GM18520 (cell line): ENCODE results near the gene LRMDA.

ENCODE experiments used
- ATAC-seq: cut with Tn5 transposase; IDR thresholded peaks from one replicate; pipeline ENCODE4 v1.9.1; 2021; ENCODE audit not compliant: unreplicated experiment

LRMDA gene

DNA sequence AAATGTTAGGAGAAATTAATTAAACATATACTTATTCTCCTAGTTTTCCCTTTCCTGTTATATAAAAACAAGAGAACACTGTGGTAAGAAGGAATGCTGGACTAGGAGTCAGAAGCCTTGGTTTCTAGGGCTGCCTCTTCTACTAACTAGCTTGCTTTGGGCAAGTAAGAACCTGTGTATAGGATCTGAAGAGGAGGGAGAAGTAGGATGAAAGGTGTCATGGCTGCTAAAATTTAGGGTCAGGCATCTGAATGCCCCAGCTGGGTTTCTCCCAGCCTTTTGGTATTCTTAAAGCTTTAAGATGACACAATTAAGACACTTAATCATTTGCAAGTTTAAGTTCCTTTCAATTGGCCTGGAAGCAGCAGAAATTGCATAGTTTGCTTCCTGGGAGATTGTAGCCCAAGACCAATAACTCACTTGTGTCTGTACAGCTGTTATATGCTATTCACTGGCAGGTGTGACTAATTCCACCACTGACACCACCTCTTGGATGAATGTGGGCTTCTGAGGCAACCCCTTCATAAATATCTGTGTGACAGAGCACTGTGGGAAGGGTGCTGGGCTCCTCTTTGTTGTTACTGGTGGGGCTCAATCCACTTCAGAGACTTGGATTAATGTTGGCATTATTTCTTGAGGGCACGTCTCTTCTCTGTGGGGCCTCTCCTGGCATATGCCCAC lies 137.2 kb downstream of the LRMDA start:
- ATAC-seq: no peak

DNA sequence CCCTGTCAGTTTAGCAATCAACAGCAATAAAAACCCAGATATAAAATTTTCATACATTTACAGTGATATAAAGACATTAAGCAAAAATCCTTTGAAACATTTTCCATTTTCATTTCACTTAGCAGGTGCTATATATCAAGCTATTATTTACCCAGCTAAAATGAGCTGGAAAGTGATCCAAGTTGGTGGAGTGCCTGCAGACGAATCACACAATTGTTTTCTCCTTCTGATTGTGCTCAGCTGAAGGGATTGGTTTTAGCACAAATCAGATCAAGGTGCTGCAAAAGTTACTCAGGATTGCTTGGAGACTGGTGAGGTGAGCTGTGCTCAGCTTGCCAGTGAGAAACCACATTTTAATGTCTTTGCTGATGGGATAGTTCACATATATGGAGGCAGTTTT lies 138.1 kb downstream of the LRMDA start:
- ATAC-seq: no peak

- ATAC-seq: no peak
These were observed 141.1 kb downstream of the LRMDA start for GRCh38 chr10:75572478-75572877.

- ATAC-seq: no peak
These were observed 144.5 kb downstream of the LRMDA start for GRCh38 chr10:75575940-75576339.

- ATAC-seq: no peak
These were observed 150.7 kb downstream of the LRMDA start for GRCh38 chr10:75582102-75582501.

GRCh38 chr10:75585294-75585693 lies 153.9 kb downstream of the LRMDA start:
- no peak for ATAC-seq

GRCh38 chr10:75586814-75587213 lies 155.4 kb downstream of the LRMDA start:
- no peak for ATAC-seq

DNA sequence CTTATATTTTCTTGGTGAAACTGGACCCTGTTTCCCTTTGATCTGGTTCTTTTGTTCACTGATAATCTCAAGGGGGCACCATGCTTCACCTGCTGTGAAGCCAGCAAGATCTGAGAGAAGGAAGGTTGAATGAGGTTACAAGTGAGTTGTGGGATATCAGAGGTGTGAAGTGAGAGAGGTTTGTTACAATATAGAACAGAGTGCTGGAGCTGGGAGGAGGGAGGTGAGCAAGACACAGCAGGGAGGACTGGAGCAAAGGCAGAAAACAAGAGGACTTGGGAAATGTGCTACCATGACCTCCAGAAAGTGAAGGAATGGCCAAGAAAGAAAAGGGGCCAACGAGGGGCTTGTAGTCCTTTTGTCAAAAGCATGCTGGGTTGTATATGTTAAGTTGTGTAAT lies 156.6 kb downstream of the LRMDA start:
- no peak for ATAC-seq

DNA sequence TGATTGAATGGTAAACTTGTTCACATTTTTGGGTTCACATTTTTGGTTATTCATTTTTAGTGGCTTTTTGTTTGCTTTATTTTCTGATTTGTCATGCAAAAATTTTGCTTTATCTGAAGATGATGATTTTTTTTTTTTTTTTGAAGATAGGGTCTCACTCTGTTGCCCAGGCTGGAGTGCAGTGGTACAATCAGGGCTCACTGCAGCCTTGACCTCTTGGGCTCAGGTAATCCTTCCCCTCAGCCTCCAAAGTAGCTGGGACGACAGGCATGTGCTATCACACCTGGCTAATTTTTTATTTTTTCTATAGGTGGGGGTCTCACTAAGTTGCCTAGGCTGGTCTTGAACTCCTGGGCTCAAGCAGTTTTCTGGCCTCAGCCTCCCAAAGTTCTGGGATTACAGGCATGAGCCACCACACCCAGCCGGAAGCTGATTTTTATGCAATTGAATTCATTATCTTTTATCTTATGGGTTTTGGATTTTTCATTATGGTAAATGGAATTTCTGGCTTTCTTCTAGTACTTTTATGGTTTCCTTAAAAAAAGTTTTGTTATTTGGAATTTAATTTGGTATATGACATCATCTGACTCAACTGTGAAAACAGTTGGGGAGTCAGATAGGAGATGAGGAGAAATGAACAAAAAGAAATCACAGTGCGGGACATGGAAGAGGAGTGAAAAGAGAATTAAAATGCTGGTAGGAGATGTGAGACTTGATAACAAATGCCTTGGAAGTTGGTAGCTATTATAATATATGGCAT lies 158.7 kb downstream of the LRMDA start:
- no peak for ATAC-seq

DNA sequence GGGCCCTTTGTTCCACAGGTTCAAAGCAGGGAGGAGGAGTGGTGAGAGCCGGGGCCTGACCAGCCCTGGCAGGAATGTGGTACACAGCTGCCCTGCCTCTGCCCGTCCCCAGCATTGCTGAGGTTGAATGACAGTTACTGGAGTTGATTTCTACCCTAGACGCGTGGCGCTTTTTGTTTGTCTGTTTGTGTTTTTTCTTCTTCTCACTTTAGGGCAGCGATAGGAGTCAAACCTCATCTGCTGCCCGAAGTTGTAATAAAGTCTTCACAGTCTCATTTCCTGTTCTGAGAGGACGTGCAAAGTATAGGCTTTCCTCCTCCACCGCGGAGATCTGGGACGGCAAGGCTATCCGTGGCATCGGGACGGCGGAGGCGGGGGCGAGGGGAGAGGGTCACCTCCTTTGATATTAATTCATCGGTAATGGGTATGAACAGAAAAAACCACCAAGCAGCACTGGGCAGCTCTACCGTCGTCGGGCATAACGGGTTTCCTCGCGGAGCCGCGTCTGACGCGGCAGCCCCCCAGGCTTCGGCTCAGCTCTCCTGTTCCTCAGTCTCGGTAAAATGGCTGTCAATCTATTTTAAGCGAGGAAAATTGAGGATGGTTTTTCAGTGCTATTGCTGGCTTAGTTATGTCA lies 160.8 kb downstream of the LRMDA start:
- no peak for ATAC-seq

GRCh38 chr10:75592791-75593643 lies 161.6 kb downstream of the LRMDA start:
- no peak for ATAC-seq

DNA sequence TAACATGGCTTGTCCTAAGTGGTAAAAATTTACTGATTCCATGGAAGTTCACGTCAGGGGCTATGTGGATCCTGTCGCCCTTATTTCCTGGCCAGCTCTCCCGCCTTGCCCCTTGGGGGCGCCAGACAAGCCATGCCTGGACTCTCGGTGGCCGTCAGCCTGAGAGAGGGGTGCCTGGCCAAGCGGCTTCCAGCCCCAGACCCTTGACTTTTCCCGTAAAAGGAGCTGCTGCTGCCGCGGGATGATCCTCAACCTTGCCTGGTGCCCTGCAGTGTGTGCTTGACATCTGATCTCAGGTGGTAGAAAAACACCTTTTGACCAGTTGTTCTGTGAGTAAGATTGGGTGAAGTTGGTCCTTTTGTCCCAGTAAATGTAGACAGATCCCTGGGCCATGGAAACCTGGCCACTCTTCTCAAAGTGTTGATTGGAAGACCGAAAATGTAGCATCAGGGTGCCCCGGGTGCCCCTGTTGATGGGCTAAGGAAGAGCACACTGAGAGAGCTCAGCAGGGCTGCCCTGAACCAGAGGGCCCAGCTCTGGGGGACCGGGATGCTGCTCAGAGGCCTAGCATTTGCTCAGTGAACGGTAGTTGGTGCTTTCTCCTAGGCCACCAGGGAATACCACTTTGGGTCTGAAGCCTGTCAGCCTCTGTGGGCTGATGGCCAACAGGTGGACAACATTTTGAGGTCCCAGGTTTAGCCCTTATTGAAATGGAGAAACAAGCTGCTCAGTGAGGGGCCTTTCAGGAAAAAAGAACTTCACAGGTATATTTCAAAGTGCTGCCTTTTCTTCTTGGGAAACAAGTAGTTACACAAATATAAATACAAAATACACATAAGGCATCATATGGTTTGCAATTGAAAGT lies 162.5 kb downstream of the LRMDA start:
- ATAC-seq: no peak

DNA sequence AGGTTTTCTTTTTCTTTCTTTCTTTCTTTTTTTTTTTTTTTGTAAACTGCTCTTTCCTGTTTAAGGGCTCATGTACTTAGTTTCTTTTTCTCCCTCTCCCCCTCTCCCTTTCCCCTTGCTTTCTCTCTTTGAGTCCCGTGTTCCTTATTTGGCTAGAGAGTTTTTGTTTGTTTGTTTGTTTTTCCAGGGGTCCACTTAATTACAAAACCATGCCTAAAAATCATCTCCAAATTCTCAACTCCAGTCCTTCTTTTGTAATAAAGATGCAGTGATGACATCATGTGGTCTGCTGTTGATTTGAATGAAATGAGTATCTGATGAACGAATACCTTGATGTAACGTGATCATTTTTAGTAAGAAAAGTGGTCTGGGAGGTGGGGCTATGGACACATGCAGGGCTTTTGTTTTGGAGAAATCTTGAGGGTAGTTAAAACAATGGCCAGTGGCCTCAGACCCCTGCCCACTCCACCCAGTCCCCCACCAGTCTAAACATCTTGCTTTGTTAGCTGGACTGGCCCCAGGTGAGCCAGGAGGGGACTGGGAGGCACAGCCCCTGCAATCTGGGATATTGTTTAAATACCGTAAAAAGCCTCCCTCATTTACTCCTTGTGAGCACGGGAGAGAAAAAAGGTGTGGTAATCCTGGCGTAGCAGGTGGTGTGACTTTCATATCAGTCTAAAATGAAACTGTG lies 165.7 kb downstream of the LRMDA start:
- no peak for ATAC-seq

DNA sequence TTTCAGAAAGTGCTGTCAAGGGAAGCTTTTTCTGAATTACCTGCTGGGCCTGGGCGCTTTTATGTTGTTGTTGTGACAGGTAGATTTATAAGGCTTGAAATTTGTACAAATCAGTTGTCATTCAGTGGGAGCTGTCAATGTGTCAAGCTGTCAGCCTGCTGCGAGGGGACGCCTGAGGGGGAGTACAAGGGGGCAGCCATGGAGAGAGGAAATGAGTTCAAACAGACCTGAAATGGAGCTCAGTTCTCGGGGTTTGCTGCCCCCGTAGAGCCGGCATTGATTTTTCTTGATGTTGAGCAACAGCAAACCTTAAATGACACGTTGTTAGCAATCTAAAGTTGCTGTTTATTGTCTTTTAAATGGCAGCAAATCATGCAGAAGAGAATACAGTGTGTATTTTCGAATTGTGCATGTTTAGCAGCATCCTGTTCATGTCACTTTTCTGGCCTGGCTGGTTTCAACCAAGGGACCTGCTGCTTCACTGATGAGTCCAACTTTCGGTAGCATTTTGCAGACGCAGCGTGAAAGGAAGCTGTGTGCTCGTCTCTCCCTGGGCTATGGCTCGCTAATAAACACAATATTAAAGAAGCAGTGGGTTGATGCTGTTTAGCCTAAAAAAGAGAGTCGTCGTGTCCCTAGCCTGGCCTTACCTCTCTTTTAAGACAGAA lies 166.5 kb downstream of the LRMDA start:
- no peak for ATAC-seq

- ATAC-seq: no peak
These were observed 167.6 kb downstream of the LRMDA start for GRCh38 chr10:75598998-75599397.

DNA sequence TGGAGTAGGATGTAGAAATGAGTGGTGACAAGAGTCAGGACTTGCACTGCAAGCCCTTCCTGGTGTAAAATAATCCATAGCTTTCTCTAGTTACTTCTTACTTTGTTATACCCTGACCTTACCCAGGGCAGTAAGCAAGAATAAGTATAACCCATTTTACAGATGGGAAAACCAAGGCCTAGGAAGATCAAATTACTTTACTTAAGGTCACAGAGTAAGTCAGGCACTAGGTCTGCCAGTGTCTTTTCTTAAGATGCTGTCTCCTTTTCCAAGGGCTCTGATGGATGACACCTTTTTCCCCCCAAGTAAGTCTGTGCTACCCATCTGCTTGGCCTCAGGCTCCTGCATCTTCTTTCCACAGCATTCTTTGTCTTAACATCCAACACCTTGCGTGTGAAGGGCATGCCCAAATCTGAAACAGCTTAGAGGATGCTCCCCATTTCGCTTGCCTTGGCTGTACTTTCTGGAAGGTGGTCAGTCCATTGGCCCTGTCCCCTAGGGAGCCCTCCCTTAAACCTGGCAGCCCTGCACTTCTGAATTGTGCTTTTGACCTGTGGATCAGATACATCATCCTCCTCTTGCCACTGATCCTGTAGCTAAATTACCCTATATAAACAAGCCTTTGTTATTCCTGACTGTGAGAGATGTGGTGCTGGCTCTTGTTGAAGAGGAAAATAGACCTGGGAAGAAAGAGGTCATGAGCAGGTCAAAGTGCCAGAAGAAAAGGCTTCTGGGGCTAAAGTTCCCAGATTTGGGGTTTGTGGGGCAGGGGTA lies 168.6 kb downstream of the LRMDA start:
- ATAC-seq: no peak

DNA sequence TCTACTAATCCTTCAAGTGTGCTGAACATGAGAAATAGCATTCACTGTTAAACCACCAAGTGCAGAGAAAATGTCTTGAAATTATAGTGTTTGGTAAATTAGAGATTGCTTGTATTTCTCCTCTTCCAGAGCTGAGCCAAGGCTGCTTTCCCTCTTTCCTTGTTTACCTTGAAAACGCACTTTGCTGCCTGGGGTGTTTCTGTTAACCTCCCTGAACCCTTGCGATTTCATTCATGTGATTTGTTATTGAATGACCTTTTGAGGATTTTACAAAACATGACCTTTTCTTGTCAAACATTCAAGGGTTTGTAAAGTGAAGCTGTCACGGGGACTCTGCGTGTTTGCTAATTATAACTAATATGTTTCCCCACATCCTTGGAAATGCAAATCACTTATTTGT lies 169.4 kb downstream of the LRMDA start:
- ATAC-seq: no peak

DNA sequence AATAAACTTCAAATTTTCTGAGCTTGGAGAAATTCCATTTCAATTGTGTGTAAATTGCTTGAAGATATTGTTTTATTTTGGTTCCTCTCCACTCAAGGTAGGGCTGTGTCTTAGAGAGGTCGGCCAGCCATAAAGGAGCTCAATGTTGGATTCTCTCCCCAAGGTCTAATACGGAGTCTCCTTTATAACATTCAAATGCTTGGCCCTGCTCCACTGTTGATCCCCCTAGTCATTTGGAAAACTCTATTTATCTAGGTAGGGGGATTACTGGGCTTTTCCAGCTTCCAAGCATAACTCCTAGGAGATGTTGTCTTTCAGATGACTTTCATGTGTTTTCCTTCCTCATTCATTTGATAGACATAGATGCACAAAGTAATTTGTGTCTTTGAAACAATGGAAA lies 170.9 kb downstream of the LRMDA start:
- no peak for ATAC-seq
